ENCODE data around the gene CAMKMT. TPM values are rescaled to one million over a fixed set of nuclear protein-coding genes. Genes with fewer than 3 reads are reported as not detected.

CAMKMT gene
- total RNA-seq, 1 donor from 2014 or later: 9.0 TPM

DNA sequence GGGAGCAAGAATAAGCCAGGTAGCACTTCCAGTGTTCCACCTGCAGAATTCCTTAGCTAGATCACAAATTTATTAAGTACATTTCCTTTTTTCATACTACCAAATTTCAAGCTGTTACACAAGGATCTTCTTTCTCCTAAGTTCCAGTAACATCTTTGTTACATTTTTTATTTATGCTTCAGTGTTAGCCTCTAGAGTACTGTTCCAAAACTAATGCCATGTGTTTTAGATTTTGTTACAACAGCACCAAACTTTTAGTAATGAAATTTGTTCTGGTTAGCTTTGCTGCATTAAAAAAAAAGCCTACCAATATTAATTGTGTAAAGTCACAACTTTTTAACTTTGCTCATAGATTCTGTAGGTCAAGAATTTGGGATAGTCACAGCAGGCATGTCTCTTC is 161.1 kb downstream of the CAMKMT start:
- DNase-seq (ENCODE audit: low read depth) (no peak), FAIRE-seq (no peak)
- no peaks in the 10 kb centered on the region for H3K36me3 ChIP-seq (ENCODE audit: control insufficient read depth, insufficient read depth, low read length)
- TF ChIP-seq, protein P1, sequence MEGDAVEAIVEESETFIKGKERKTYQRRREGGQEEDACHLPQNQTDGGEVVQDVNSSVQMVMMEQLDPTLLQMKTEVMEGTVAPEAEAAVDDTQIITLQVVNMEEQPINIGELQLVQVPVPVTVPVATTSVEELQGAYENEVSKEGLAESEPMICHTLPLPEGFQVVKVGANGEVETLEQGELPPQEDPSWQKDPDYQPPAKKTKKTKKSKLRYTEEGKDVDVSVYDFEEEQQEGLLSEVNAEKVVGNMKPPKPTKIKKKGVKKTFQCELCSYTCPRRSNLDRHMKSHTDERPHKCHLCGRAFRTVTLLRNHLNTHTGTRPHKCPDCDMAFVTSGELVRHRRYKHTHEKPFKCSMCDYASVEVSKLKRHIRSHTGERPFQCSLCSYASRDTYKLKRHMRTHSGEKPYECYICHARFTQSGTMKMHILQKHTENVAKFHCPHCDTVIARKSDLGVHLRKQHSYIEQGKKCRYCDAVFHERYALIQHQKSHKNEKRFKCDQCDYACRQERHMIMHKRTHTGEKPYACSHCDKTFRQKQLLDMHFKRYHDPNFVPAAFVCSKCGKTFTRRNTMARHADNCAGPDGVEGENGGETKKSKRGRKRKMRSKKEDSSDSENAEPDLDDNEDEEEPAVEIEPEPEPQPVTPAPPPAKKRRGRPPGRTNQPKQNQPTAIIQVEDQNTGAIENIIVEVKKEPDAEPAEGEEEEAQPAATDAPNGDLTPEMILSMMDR (IDR thresholded peaks at IDR 0.05; ENCODE audit: insufficient read depth, low read length, severe bottlenecking): no peak
- H3K27me3 ChIP-seq (ENCODE audit: control insufficient read depth, insufficient read depth, low read length): no peaks in the 10 kb centered on the region
- H3K4me3 ChIP-seq (ENCODE audit: low read depth, low read length): no peak overlapping the region

DNA sequence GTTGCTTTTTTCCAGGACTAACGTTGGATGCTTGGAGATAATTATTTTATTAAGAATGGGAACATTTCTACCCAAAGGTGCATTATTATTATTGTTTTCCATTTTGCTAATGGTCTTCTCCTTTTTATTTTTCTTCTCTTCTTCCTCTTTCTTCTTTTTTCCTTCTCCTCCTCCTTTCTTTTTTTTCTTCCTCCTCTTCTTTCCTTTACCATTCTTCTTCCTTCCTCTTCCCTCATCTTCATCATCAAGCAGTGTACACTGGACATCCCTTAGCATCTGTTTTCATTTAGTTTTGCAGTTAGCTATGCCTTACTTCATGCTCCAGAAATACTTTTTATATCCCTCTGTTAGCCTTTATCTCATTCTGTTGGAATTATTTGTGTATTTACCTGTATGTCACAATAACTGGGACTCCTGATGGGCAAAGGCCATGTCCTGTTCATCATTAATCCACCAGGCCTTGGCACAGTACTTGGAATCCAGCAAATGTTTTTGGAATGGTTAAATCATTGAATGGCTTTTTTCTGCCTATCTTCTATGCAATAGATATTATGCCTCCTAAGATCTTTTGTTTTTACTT is 162.7 kb downstream of the CAMKMT start:
- no peak for DNase-seq (ENCODE audit: low read depth)
- H3K4me3 ChIP-seq (ENCODE audit: low read depth, low read length): no peak overlapping the region
- no peak for FAIRE-seq
- H3K36me3 ChIP-seq (ENCODE audit: control insufficient read depth, insufficient read depth, low read length): no peaks in the 10 kb centered on the region
- H3K27me3 ChIP-seq (ENCODE audit: control insufficient read depth, insufficient read depth, low read length): no peaks in the 10 kb centered on the region
- TF ChIP-seq, protein P1 (IDR thresholded peaks at IDR 0.05; ENCODE audit: insufficient read depth, low read length, severe bottlenecking): no peak

DNA sequence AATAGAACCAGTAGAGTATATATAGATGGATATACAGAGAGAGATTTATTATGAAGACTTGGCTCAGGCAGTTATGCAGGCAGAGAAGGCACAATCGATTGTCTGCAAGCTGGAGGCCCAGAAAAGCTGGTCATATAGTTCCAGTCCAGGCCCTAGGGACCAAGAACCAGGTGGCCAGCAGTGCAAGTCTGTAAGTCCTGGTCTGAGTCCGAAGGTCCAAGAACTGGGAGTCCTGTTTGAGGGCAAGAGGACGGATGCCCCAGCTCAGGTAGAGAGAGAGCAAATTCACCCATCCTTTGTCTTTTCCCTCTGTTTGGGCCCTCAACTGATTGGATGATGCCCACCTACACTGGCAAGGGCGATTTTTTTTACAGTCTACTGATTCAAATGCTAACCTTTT is 164.6 kb downstream of the CAMKMT start:
- no peak for FAIRE-seq
- DNase-seq (ENCODE audit: low read depth): no peak
- Histone ChIP-seq H3K27me3 (ENCODE audit: control insufficient read depth, insufficient read depth, low read length) (no peaks in the 10 kb centered on the region), H3K4me3 (ENCODE audit: low read depth, low read length) (no peak overlapping the region), H3K36me3 (ENCODE audit: control insufficient read depth, insufficient read depth, low read length) (no peaks in the 10 kb centered on the region)
- TF ChIP-seq, protein P1 (IDR thresholded peaks at IDR 0.05; ENCODE audit: insufficient read depth, low read length, severe bottlenecking): no peak

DNA sequence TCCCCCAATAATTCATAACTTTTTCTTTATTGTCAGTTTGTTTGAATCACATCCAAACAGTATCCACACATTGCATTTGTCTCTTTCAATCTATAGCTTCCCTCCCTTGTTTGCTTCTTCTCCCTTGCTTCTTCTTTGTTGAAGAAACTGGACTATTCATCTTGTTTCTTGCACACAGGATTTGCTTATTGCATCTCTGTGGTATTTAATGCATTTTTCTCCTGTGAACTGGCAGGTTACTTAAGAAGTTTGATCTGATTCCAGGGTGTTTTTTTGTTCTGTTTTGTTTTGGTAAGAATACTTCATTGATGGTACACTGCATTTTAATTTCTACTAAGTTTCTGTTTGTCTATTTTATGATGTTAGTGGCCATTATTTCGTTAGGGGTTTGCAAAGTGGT is 166.8 kb downstream of the CAMKMT start:
- FAIRE-seq: no peak
- no peaks in the 10 kb centered on the region for H3K27me3 ChIP-seq (ENCODE audit: control insufficient read depth, insufficient read depth, low read length)
- peak; percentile 55 for DNase-seq (ENCODE audit: low read depth)
- H3K4me3 ChIP-seq (ENCODE audit: low read depth, low read length): no peak overlapping the region
- no peaks in the 10 kb centered on the region for H3K36me3 ChIP-seq (ENCODE audit: control insufficient read depth, insufficient read depth, low read length)
- TF ChIP-seq, protein P1 (IDR thresholded peaks at IDR 0.05; ENCODE audit: insufficient read depth, low read length, severe bottlenecking): no peak

DNA sequence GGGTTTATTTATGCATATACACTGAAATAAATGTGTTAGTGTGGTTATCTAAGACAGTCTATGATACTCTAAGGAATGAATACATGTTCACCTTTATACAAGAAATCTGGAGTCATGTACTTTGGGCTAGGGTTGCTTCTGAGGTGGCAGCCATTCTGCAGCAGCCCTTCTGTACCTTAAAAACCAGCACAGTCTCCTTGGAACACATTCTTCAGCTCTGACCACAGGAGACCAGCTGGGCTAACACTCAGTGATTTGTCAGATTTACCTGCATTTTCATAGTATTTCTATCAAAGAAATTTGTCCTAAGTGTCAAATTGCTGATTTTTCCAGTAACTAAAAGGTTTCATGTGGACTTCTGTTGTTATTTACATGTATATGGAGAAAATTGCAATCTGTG is 167.7 kb downstream of the CAMKMT start:
- DNase-seq (ENCODE audit: low read depth) (no peak), FAIRE-seq (no peak)
- TF ChIP-seq, protein P1 (IDR thresholded peaks at IDR 0.05; ENCODE audit: insufficient read depth, low read length, severe bottlenecking): no peak

DNA sequence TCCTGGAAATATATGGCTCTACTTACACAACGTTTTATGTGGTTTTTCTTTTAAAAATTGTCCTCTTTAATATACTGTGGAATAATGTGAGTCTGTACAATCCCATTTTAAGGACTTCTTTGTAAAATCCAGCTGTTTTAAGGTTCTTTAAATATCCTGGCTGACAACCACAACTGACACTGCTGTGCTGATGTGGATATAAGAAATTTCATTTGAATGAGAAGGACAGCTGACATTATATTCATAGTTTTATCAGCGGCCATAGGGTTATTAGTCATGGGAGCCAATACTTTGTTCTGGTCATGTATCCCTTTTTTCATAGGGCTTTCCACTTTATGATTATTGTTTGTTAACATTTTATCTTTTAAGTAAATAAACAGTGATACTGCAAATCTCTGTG is 169.5 kb downstream of the CAMKMT start:
- DNase-seq (ENCODE audit: low read depth) (no peak), FAIRE-seq (no peak)
- no peak overlapping the region for H3K4me3 ChIP-seq (ENCODE audit: low read depth, low read length)
- H3K27me3 ChIP-seq (ENCODE audit: control insufficient read depth, insufficient read depth, low read length): no peaks in the 10 kb centered on the region
- TF ChIP-seq, protein P1 (IDR thresholded peaks at IDR 0.05; ENCODE audit: insufficient read depth, low read length, severe bottlenecking): no peak
- H3K36me3 ChIP-seq (ENCODE audit: control insufficient read depth, insufficient read depth, low read length): no peaks in the 10 kb centered on the region

More for the DNA sequence above, 167.7 kb downstream of the CAMKMT start:
- no peak overlapping the region for H3K4me3 ChIP-seq (ENCODE audit: low read depth, low read length)
- no peaks in the 10 kb centered on the region for H3K36me3 ChIP-seq (ENCODE audit: control insufficient read depth, insufficient read depth, low read length)
- H3K27me3 ChIP-seq (ENCODE audit: control insufficient read depth, insufficient read depth, low read length): no peaks in the 10 kb centered on the region
